GM12891 (cell line): ENCODE results near the gene PTCD1.

Experiments
- POLR2A ChIP-seq: IDR thresholded peaks from 2 replicates; pipeline ENCODE4 v1.6.1; 2011; ENCODE audit warnings: low read depth, low read length, control low read depth
- POLR2AphosphoS5 ChIP-seq: IDR thresholded peaks from 2 replicates; pipeline ENCODE4 v1.6.1; 2011; ENCODE audit warnings: low read depth, low read length, control low read depth

- no peak for TF ChIP-seq POLR2AphosphoS5
- 0 out of 2 replicates have a peak, but pooled peaks have one; percentile 20 for TF ChIP-seq POLR2A
These were observed 20.3 kb downstream of the PTCD1 start for GRCh38 chr7:99418260-99418659.
